WTC11 (cell line): ENCODE results near the gene NECTIN4. TPM values are rescaled to one million over a fixed set of nuclear protein-coding genes. Genes with fewer than 3 reads are reported as not detected.
A peak's percentile ranks its signal among the peaks of the same experiment; 100 is the strongest.

ENCODE experiments used
- ATAC-seq: fragments of 200-7000 bp; cut with Tn5 transposase; 2 replicates; pipeline ENCODE4 v1.10.0; 2021; ENCODE audit warnings: mild to moderate bottlenecking, moderate library complexity
- Bru-seq: library from RNA; stranded (reverse); fragments of 400-500 nt; gene quantifications from one replicate; lab custom pipeline; 2021; lab: Mats Ljungman, UMichigan
- CTCF ChIA-PET: fragments of 300-600 bp; sonication (Branson Sonifier 250); formaldehyde crosslinking; loops from one replicate; lab custom pipeline; 2021; ENCODE audit warnings: antibody characterized with exemption; lab: Charles Lee
- POLR2A ChIA-PET: fragments of 350-600 bp; sonication (Branson Sonifier 250); formaldehyde crosslinking; loops from one replicate; lab custom pipeline; 2021; ENCODE audit warnings: antibody characterized with exemption; lab: Charles Lee
- DNase-seq: peaks from one replicate; pipeline ENCODE4 v3.0.0; 2021; ENCODE audit warnings: low spot score
- H3K27ac Mint-ChIP-seq: 2 replicates; pipeline ENCODE4 v1.8.0; 2021; ENCODE audit warnings: mixed read lengths
- H3K27me3 Mint-ChIP-seq: 2 replicates; pipeline ENCODE4 v1.8.0; 2021; ENCODE audit warnings: low read depth, mild to moderate bottlenecking, moderate library complexity, mixed read lengths
- H3K36me3 Mint-ChIP-seq: 2 replicates; pipeline ENCODE4 v1.8.0; 2021; ENCODE audit warnings: mixed read lengths
- H3K4me1 Mint-ChIP-seq: 2 replicates; pipeline ENCODE4 v1.8.0; 2022; ENCODE audit warnings: mixed read lengths
- H3K4me3 Mint-ChIP-seq: 2 replicates; pipeline ENCODE4 v1.8.0; 2021; ENCODE audit warnings: mild to moderate bottlenecking, moderate library complexity, mixed read lengths
- H3K9me3 Mint-ChIP-seq: 2 replicates; pipeline ENCODE4 v1.8.0; 2021; ENCODE audit warnings: mixed read lengths
- CBFB ChIP-seq: sonication (generic); formaldehyde crosslinking; IDR thresholded peaks from 2 replicates; pipeline ENCODE4 v1.8.1; 2022; ENCODE audit warnings: mild to moderate bottlenecking, low read depth, missing genetic modification reagents
- CREB1 ChIP-seq: sonication (generic); formaldehyde crosslinking; IDR thresholded peaks from 2 replicates; pipeline ENCODE4 v1.8.0; 2023; ENCODE audit warnings: mild to moderate bottlenecking, missing genetic modification reagents
- ERG ChIP-seq: fragments of 250-450 bp; sonication (Bioruptor Pico); IDR thresholded peaks from 2 replicates; pipeline ENCODE4 v1.8.0; 2021; ENCODE audit warnings: mild to moderate bottlenecking
- FOXK1 ChIP-seq: sonication (generic); formaldehyde crosslinking; IDR thresholded peaks from 2 replicates; pipeline ENCODE4 v1.8.0; 2022; ENCODE audit warnings: mild to moderate bottlenecking, moderate library complexity, missing genetic modification reagents
- FOXP1 ChIP-seq: sonication (generic); formaldehyde crosslinking; IDR thresholded peaks from 2 replicates; pipeline ENCODE4 v1.8.0; 2022; ENCODE audit warnings: missing genetic modification reagents, mild to moderate bottlenecking, moderate library complexity, borderline replicate concordance
- JUN ChIP-seq: sonication (generic); formaldehyde crosslinking; IDR thresholded peaks from 2 replicates; pipeline ENCODE4 v1.8.0; 2023; ENCODE audit warnings: mild to moderate bottlenecking, missing genetic modification reagents
- MYBL2 ChIP-seq: sonication (generic); formaldehyde crosslinking; IDR thresholded peaks from 2 replicates; pipeline ENCODE4 v1.8.1; 2023; ENCODE audit warnings: mild to moderate bottlenecking, moderate library complexity, missing genetic modification reagents
- NR3C1 ChIP-seq: sonication (generic); formaldehyde crosslinking; conservative IDR thresholded peaks from 2 replicates; pipeline ENCODE4 v1.8.1; 2023; ENCODE audit warnings: low read depth, mild to moderate bottlenecking, missing genetic modification reagents
- OVOL2 ChIP-seq: fragments of 250-450 bp; sonication (Bioruptor Pico); IDR thresholded peaks from 2 replicates; pipeline ENCODE4 v1.9.0; 2021; ENCODE audit warnings: mild to moderate bottlenecking, borderline replicate concordance
- RELA ChIP-seq: sonication (generic); formaldehyde crosslinking; IDR thresholded peaks from 2 replicates; pipeline ENCODE4 v1.8.1; 2022; ENCODE audit warnings: missing genetic modification reagents, mild to moderate bottlenecking, borderline replicate concordance
- SP1 ChIP-seq: sonication (generic); formaldehyde crosslinking; conservative IDR thresholded peaks from 2 replicates; pipeline ENCODE4 v1.8.1; 2022; ENCODE audit warnings: missing genetic modification reagents
- TEAD1 ChIP-seq: sonication (generic); formaldehyde crosslinking; IDR thresholded peaks from 2 replicates; pipeline ENCODE4 v1.8.0; 2022; ENCODE audit warnings: mild to moderate bottlenecking, missing genetic modification reagents
- ZNF263 ChIP-seq: sonication (generic); formaldehyde crosslinking; IDR thresholded peaks from 2 replicates; pipeline ENCODE4 v1.8.1; 2022; ENCODE audit warnings: low read depth, mild to moderate bottlenecking, moderate library complexity, missing genetic modification reagents
- ZNF317 ChIP-seq: sonication (generic); formaldehyde crosslinking; IDR thresholded peaks from 2 replicates; pipeline ENCODE4 v1.8.1; 2023; ENCODE audit warnings: low read depth, mild to moderate bottlenecking, moderate library complexity, missing genetic modification reagents, borderline replicate concordance
- ZNF416 ChIP-seq: fragments of 250-450 bp; sonication (Bioruptor Pico); IDR thresholded peaks from 2 replicates; pipeline ENCODE4 v1.9.0; 2021; ENCODE audit warnings: mild to moderate bottlenecking, inconsistent platforms
- ZNF425 ChIP-seq: fragments of 250-450 bp; sonication (Bioruptor Pico); conservative IDR thresholded peaks from 2 replicates; pipeline ENCODE4 v1.9.0; 2021; ENCODE audit warnings: mild to moderate bottlenecking
- ZNF671 ChIP-seq: fragments of 250-450 bp; sonication (Bioruptor Pico); IDR thresholded peaks from 2 replicates; pipeline ENCODE4 v1.8.0; 2021; ENCODE audit warnings: mild to moderate bottlenecking
- ZSCAN18 ChIP-seq: fragments of 250-450 bp; sonication (Bioruptor Pico); IDR thresholded peaks from 2 replicates; pipeline ENCODE4 v2.1.2; 2022; ENCODE audit warnings: mild to moderate bottlenecking, moderate library complexity
- long read RNA-seq, 3 experiments: library from RNA in 1 of 3; library from capped mRNA in 1 of 3; library from polyadenylated mRNA in 1 of 3; unstranded in 2 of 3; stranded (forward) in 1 of 3; transcript quantifications; one replicate each; pipeline ENCODE4 v2.0.0, GENCODE V29; 2021
- total RNA-seq: library from RNA; stranded (reverse); gene quantifications from 3 replicates; pipeline ENCODE4 v1.2.3, GENCODE V29; 2021
- TF ChIP-seq, protein P1 (sequence below): sonication (generic); formaldehyde crosslinking; IDR thresholded peaks from 2 replicates; pipeline ENCODE4 v1.8.0; 2022; ENCODE audit warnings: mild to moderate bottlenecking, missing genetic modification reagents
- TF ChIP-seq, protein P2 (sequence below): sonication (generic); formaldehyde crosslinking; IDR thresholded peaks from 2 replicates; pipeline ENCODE4 v1.8.1; 2022; ENCODE audit warnings: mild to moderate bottlenecking, missing genetic modification reagents, moderate library complexity, borderline replicate concordance
- TF ChIP-seq, protein P3 (sequence below): sonication (generic); formaldehyde crosslinking; IDR thresholded peaks from 2 replicates; pipeline ENCODE4 v1.8.1; 2023; ENCODE audit warnings: mild to moderate bottlenecking, missing genetic modification reagents

NECTIN4 gene
- total RNA-seq = 0.46 to 1.7 TPM (median 0.48 TPM) in 3 replicates
- percentile 15 among the genes with signal in this experiment for Bru-seq, nascent RNA
- long read RNA-seq, experiment 1, partial matches to known transcripts = 0 of 1 reads
- long read RNA-seq, experiment 1, other reads (novel, unspliced or antisense) = 1 of 1 reads
- long read RNA-seq, experiment 2, partial matches to known transcripts = 0 of 2 reads
- long read RNA-seq, experiment 2, other reads (novel, unspliced or antisense) = 1 of 2 reads
- long read RNA-seq, experiment 3, partial matches to known transcripts = 0 of 1 reads
- long read RNA-seq, experiment 3, other reads (novel, unspliced or antisense) = 1 of 1 reads

GRCh38 chr1:161089251-161089924, at the start of gene NECTIN4:
Gene NECTIN4, minus strand, starts transcription at chr1:161089558. Its CDS starts 262 bp downstream, at chr1:161089296.
- CTCF ChIA-PET = interaction anchor here (0.7 to 3.0 kb wide), 13 partner anchors 8 to 254 kb away, joined by 3 to 23 read pairs (median 3); partner anchors contain the start of genes ARHGAP30, KLHDC9 and TSTD1

GRCh38 chr1:161138431-161138830, 49.1 kb upstream of the NECTIN4 start:
- ATAC-seq (no peak), DNase-seq (no peak)
- ChIA-PET CTCF (interaction anchor here (1.1 to 2.7 kb wide), 2 partner anchors 40 to 67 kb away, joined by 9 to 17 read pairs; partner anchors contain the start of gene KLHDC9), POLR2A (no interaction called here)
- Mint-ChIP-seq H3K9me3 (no peaks in the 10 kb centered on the region), H3K4me1 (peaks cover 8% of the 10 kb centered on the region), H3K36me3 (peaks cover 4% of the 10 kb centered on the region; the same call in 1 of the 2 replicates), H3K27me3 (no peaks in the 10 kb centered on the region), H3K4me3 (no peak overlapping the region), H3K27ac (peak overlapping the region; percentile 22)
- TF ChIP-seq, protein P1, sequence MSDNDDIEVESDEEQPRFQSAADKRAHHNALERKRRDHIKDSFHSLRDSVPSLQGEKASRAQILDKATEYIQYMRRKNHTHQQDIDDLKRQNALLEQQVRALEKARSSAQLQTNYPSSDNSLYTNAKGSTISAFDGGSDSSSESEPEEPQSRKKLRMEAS (CRISPR knock-in tag) = no peak
- TF ChIP-seq RELA (no peak), ERG (no peak), ZNF671 (CRISPR knock-in tag) (no peak), CREB1 (CRISPR knock-in tag) (no peak), ZSCAN18 (no peak), NR3C1 (CRISPR knock-in tag) (no peak)

More at GRCh38 chr1:161089251-161089924, at the start of gene NECTIN4:
- H3K9me3 Mint-ChIP-seq = no peaks in the 10 kb centered on the region
- no peaks in the 10 kb centered on the region for H3K27me3 Mint-ChIP-seq
- H3K27ac Mint-ChIP-seq = no peak within 1 kb of the TSS
- no peak for TF ChIP-seq OVOL2 (CRISPR knock-in tag)
- no peak for TF ChIP-seq JUN (CRISPR knock-in tag)
- TF ChIP-seq SP1 = no peak
- POLR2A ChIA-PET = interaction anchor here (1.4 kb wide), 1 partner anchor 18 kb away, joined by 3 read pairs; no protein-coding TSS in a partner anchor
- H3K4me3 Mint-ChIP-seq = no peak within 1 kb of the TSS
- ATAC-seq (peak; percentile 77), DNase-seq (peak; percentile 46)
- no peaks in the 10 kb centered on the region for H3K36me3 Mint-ChIP-seq
- peaks cover 21% of the 10 kb centered on the region for H3K4me1 Mint-ChIP-seq

GRCh38 chr1:161137881-161138280, 48.5 kb upstream of the NECTIN4 start:
- no peaks in the 10 kb centered on the region for H3K27me3 Mint-ChIP-seq
- ChIA-PET CTCF (interaction anchor here (0.6 to 2.7 kb wide), 3 partner anchors 66 to 407 kb away, joined by 3 to 17 read pairs (median 4); no protein-coding TSS in a partner anchor), POLR2A (no interaction called here)
- DNase-seq (no peak), ATAC-seq (no peak)
- peak overlapping the region; percentile 20; the same call in 1 of the 2 replicates for H3K27ac Mint-ChIP-seq
- no peaks in the 10 kb centered on the region for H3K9me3 Mint-ChIP-seq
- TF ChIP-seq CBFB (no peak), MYBL2 (CRISPR knock-in tag) (no peak), FOXK1 (CRISPR knock-in tag) (no peak), ZNF416 (CRISPR knock-in tag) (no peak), TEAD1 (CRISPR knock-in tag) (no peak), ZNF425 (CRISPR knock-in tag) (no peak), FOXP1 (no peak), ZNF263 (no peak), ZNF317 (CRISPR knock-in tag) (no peak)
- TF ChIP-seq, protein P2, sequence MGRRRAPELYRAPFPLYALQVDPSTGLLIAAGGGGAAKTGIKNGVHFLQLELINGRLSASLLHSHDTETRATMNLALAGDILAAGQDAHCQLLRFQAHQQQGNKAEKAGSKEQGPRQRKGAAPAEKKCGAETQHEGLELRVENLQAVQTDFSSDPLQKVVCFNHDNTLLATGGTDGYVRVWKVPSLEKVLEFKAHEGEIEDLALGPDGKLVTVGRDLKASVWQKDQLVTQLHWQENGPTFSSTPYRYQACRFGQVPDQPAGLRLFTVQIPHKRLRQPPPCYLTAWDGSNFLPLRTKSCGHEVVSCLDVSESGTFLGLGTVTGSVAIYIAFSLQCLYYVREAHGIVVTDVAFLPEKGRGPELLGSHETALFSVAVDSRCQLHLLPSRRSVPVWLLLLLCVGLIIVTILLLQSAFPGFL (CRISPR knock-in tag) = no peak
- TF ChIP-seq, protein P3, sequence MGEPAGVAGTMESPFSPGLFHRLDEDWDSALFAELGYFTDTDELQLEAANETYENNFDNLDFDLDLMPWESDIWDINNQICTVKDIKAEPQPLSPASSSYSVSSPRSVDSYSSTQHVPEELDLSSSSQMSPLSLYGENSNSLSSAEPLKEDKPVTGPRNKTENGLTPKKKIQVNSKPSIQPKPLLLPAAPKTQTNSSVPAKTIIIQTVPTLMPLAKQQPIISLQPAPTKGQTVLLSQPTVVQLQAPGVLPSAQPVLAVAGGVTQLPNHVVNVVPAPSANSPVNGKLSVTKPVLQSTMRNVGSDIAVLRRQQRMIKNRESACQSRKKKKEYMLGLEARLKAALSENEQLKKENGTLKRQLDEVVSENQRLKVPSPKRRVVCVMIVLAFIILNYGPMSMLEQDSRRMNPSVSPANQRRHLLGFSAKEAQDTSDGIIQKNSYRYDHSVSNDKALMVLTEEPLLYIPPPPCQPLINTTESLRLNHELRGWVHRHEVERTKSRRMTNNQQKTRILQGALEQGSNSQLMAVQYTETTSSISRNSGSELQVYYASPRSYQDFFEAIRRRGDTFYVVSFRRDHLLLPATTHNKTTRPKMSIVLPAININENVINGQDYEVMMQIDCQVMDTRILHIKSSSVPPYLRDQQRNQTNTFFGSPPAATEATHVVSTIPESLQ = no peak
- H3K36me3 Mint-ChIP-seq = peaks cover 4% of the 10 kb centered on the region; the same call in 1 of the 2 replicates
- H3K4me3 Mint-ChIP-seq = no peak overlapping the region
- H3K4me1 Mint-ChIP-seq = peaks cover 8% of the 10 kb centered on the region
